ENCODE data around the gene ZNF593OS. TPM values are rescaled to one million over a fixed set of nuclear protein-coding genes. Genes with fewer than 3 reads are reported as not detected.

ZNF593OS gene
- total RNA-seq: not detected in 2 replicates

- no peak for DNase-seq (ENCODE audit: low spot score)
- Mint-ChIP-seq H3K4me3 (peak within 1 kb of the TSS; percentile 92), H3K27me3 (ENCODE audit: insufficient read depth) (peaks cover 14% of the 10 kb centered on the region), H3K27ac (no peak within 1 kb of the TSS), H3K4me1 (ENCODE audit: low read depth) (peaks cover 18% of the 10 kb centered on the region), H3K9me3 (no peaks in the 10 kb centered on the region), H3K36me3 (ENCODE audit: low read depth) (peaks cover 6% of the 10 kb centered on the region)
- intact Hi-C loops (cut with micrococcal nuclease): no loop called here
These were observed at the start of gene ZNF593OS for GRCh38 chr1:26171084-26172072. Gene ZNF593OS, minus strand, starts transcription at chr1:26171832. Its CDS starts 171 bp downstream, at chr1:26171661.

- H3K9me3 Mint-ChIP-seq: no peaks in the 10 kb centered on the region
These were observed 49.5 kb upstream of the ZNF593OS start for GRCh38 chr1:26221094-26221493.

GRCh38 chr1:26220199-26220912 is 48.7 kb upstream of the ZNF593OS start:
- Mint-ChIP-seq H3K4me3 (no peak overlapping the region), H3K9me3 (no peaks in the 10 kb centered on the region), H3K36me3 (ENCODE audit: low read depth) (no peaks in the 10 kb centered on the region), H3K27me3 (ENCODE audit: insufficient read depth) (peaks cover 7% of the 10 kb centered on the region), H3K27ac (no peak overlapping the region), H3K4me1 (ENCODE audit: low read depth) (no peaks in the 10 kb centered on the region)
- intact Hi-C loops (cut with micrococcal nuclease): no loop called here
- no peak for DNase-seq (ENCODE audit: low spot score)

More at GRCh38 chr1:26221094-26221493, 49.5 kb upstream of the ZNF593OS start:
- Mint-ChIP-seq H3K36me3 (ENCODE audit: low read depth) (no peaks in the 10 kb centered on the region), H3K27ac (no peak overlapping the region), H3K4me1 (ENCODE audit: low read depth) (peaks cover 7% of the 10 kb centered on the region), H3K4me3 (no peak overlapping the region), H3K27me3 (ENCODE audit: insufficient read depth) (peaks cover 13% of the 10 kb centered on the region)
- no peak for DNase-seq (ENCODE audit: low spot score)
- intact Hi-C loops (cut with micrococcal nuclease): no loop called here

- Mint-ChIP-seq H3K4me3 (no peak overlapping the region), H3K9me3 (no peaks in the 10 kb centered on the region), H3K27ac (no peak overlapping the region), H3K27me3 (ENCODE audit: insufficient read depth) (peaks cover 5% of the 10 kb centered on the region), H3K36me3 (ENCODE audit: low read depth) (no peaks in the 10 kb centered on the region), H3K4me1 (ENCODE audit: low read depth) (no peaks in the 10 kb centered on the region)
- DNase-seq (ENCODE audit: low spot score): no peak
- intact Hi-C loops (cut with micrococcal nuclease): no loop called here
These were observed 47.4 kb upstream of the ZNF593OS start for GRCh38 chr1:26218906-26219494.

- peaks cover 9% of the 10 kb centered on the region for H3K27me3 Mint-ChIP-seq (ENCODE audit: insufficient read depth)
- no peak overlapping the region for H3K4me3 Mint-ChIP-seq
- H3K9me3 Mint-ChIP-seq: no peaks in the 10 kb centered on the region
- no peak for DNase-seq (ENCODE audit: low spot score)
- H3K27ac Mint-ChIP-seq: no peak overlapping the region
- H3K4me1 Mint-ChIP-seq (ENCODE audit: low read depth): no peaks in the 10 kb centered on the region
- intact Hi-C loops (cut with micrococcal nuclease): no loop called here
- no peaks in the 10 kb centered on the region for H3K36me3 Mint-ChIP-seq (ENCODE audit: low read depth)
These were observed 43.6 kb upstream of the ZNF593OS start for GRCh38 chr1:26215246-26215645.

- no peak for DNase-seq (ENCODE audit: low spot score)
- peaks cover 11% of the 10 kb centered on the region for H3K27me3 Mint-ChIP-seq (ENCODE audit: insufficient read depth)
- intact Hi-C loops (cut with micrococcal nuclease): no loop called here
- no peak overlapping the region for H3K27ac Mint-ChIP-seq
- no peaks in the 10 kb centered on the region for H3K9me3 Mint-ChIP-seq
- H3K4me3 Mint-ChIP-seq: no peak overlapping the region
- no peaks in the 10 kb centered on the region for H3K36me3 Mint-ChIP-seq (ENCODE audit: low read depth)
- H3K4me1 Mint-ChIP-seq (ENCODE audit: low read depth): no peaks in the 10 kb centered on the region
These were observed 41.8 kb upstream of the ZNF593OS start for GRCh38 chr1:26213335-26213905.

- Mint-ChIP-seq H3K4me1 (ENCODE audit: low read depth) (no peaks in the 10 kb centered on the region), H3K36me3 (ENCODE audit: low read depth) (no peaks in the 10 kb centered on the region), H3K4me3 (no peak overlapping the region), H3K27ac (no peak overlapping the region), H3K9me3 (no peaks in the 10 kb centered on the region), H3K27me3 (ENCODE audit: insufficient read depth) (peaks cover 11% of the 10 kb centered on the region)
- intact Hi-C loops (cut with micrococcal nuclease): no loop called here
- DNase-seq (ENCODE audit: low spot score): no peak
These were observed 41.1 kb upstream of the ZNF593OS start for GRCh38 chr1:26212726-26213125.

GRCh38 chr1:26210147-26210870 is 38.7 kb upstream of the ZNF593OS start:
- no peak for DNase-seq (ENCODE audit: low spot score)
- no peaks in the 10 kb centered on the region for H3K9me3 Mint-ChIP-seq
- intact Hi-C loops (cut with micrococcal nuclease): no loop called here
- H3K36me3 Mint-ChIP-seq (ENCODE audit: low read depth): no peaks in the 10 kb centered on the region
- H3K27me3 Mint-ChIP-seq (ENCODE audit: insufficient read depth): peaks cover 11% of the 10 kb centered on the region
- no peak overlapping the region for H3K4me3 Mint-ChIP-seq
- no peak overlapping the region for H3K27ac Mint-ChIP-seq
- no peaks in the 10 kb centered on the region for H3K4me1 Mint-ChIP-seq (ENCODE audit: low read depth)

- H3K4me1 Mint-ChIP-seq (ENCODE audit: low read depth): peaks cover 36% of the 10 kb centered on the region
- H3K9me3 Mint-ChIP-seq: no peaks in the 10 kb centered on the region
- no peak overlapping the region for H3K27ac Mint-ChIP-seq
- DNase-seq (ENCODE audit: low spot score): no peak
- no peaks in the 10 kb centered on the region for H3K36me3 Mint-ChIP-seq (ENCODE audit: low read depth)
- H3K4me3 Mint-ChIP-seq: no peak overlapping the region
- peaks cover 2% of the 10 kb centered on the region for H3K27me3 Mint-ChIP-seq (ENCODE audit: insufficient read depth)
- intact Hi-C loops (cut with micrococcal nuclease): no loop called here
These were observed 32.1 kb upstream of the ZNF593OS start for GRCh38 chr1:26203642-26204318.

GRCh38 chr1:26200413-26200812 is 28.8 kb upstream of the ZNF593OS start:
- Mint-ChIP-seq H3K4me1 (ENCODE audit: low read depth) (peaks cover 36% of the 10 kb centered on the region), H3K36me3 (ENCODE audit: low read depth) (no peaks in the 10 kb centered on the region), H3K9me3 (no peaks in the 10 kb centered on the region), H3K27ac (peak overlapping the region; percentile 47), H3K4me3 (no peak overlapping the region), H3K27me3 (ENCODE audit: insufficient read depth) (peaks cover 5% of the 10 kb centered on the region)
- intact Hi-C loops (cut with micrococcal nuclease): no loop called here
- DNase-seq (ENCODE audit: low spot score): no peak

GRCh38 chr1:26197813-26198212 is 26.2 kb upstream of the ZNF593OS start:
- Mint-ChIP-seq H3K36me3 (ENCODE audit: low read depth) (no peaks in the 10 kb centered on the region), H3K9me3 (no peaks in the 10 kb centered on the region), H3K27me3 (ENCODE audit: insufficient read depth) (peaks cover 10% of the 10 kb centered on the region), H3K4me3 (no peak overlapping the region), H3K27ac (no peak overlapping the region), H3K4me1 (ENCODE audit: low read depth) (peaks cover 40% of the 10 kb centered on the region)
- intact Hi-C loops (cut with micrococcal nuclease): no loop called here
- no peak for DNase-seq (ENCODE audit: low spot score)

GRCh38 chr1:26197301-26197700 is 25.7 kb upstream of the ZNF593OS start:
- Mint-ChIP-seq H3K9me3 (no peaks in the 10 kb centered on the region), H3K27me3 (ENCODE audit: insufficient read depth) (peaks cover 10% of the 10 kb centered on the region), H3K27ac (no peak overlapping the region), H3K36me3 (ENCODE audit: low read depth) (no peaks in the 10 kb centered on the region), H3K4me3 (no peak overlapping the region), H3K4me1 (ENCODE audit: low read depth) (peaks cover 37% of the 10 kb centered on the region)
- DNase-seq (ENCODE audit: low spot score): no peak
- intact Hi-C loops (cut with micrococcal nuclease): no loop called here

Measured in activated T-helper 1 cell treated with anti-CD3 and anti-CD28 coated beads, Interleukin-12 subunit alpha, Interleukin-12 subunit beta, Interleukin-2, Interleukin-4 antibody, amounts not matched to agents 30 ng/mL and 10 ng/mL and 1 ng/mL, durations not matched to agents 14 hours and 24 hours and 36 hours (primary cell).